OCI-LY7 (cell line): ENCODE results near the gene ATXN1. TPM values are rescaled to one million over a fixed set of nuclear protein-coding genes. Genes with fewer than 3 reads are reported as not detected.
A peak's percentile ranks its signal among the peaks of the same experiment; 100 is the strongest.

Source experiments
- BruUV-seq: library from RNA; stranded (reverse); fragments of 400-500 nt; replicated peaks from 2 replicates; lab custom pipeline; 2021; lab: Mats Ljungman, UMichigan
- CTCF ChIA-PET: fragments of 300-600 bp; sonication (Branson Sonifier 250); formaldehyde crosslinking; loops from one replicate; lab custom pipeline; 2022; ENCODE audit warnings: antibody characterized with exemption; ENCODE audit not compliant: unreplicated experiment; lab: Charles Lee
- POLR2A ChIA-PET: fragments of 300-600 bp; sonication (Branson Sonifier 250); formaldehyde crosslinking; loops from one replicate; lab custom pipeline; 2022; ENCODE audit warnings: antibody characterized with exemption; lab: Charles Lee
- DNase-seq: peaks from one replicate; pipeline ENCODE4 v3.0.0-alpha.2; 2015; ENCODE audit warnings: low spot score
- H2AFZ ChIP-seq: fragments of 200-600 bp; sonication (generic), shearing (Covaris generic); 2 replicates; pipeline ENCODE4 v1.6.1; 2014; ENCODE audit warnings: mild to moderate bottlenecking, antibody characterized with exemption, low read length, moderate library complexity
- H3K27ac ChIP-seq: fragments of 200-600 bp; sonication (generic); 2 replicates; pipeline ENCODE4 v1.5.1; 2014; ENCODE audit warnings: mixed run types, low read depth, mild to moderate bottlenecking, moderate library complexity, low read length, inconsistent platforms; ENCODE audit not compliant: poor library complexity, severe bottlenecking
- H3K36me3 ChIP-seq: fragments of 200-600 bp; sonication (generic); 2 replicates; pipeline ENCODE4 v1.6.1; 2014; ENCODE audit warnings: mild to moderate bottlenecking, antibody characterized with exemption, low read length, moderate library complexity, mixed read lengths; ENCODE audit not compliant: insufficient read depth
- H3K4me1 ChIP-seq: fragments of 200-600 bp; sonication (generic); 2 replicates; pipeline ENCODE4 v1.5.1; 2014; ENCODE audit warnings: mild to moderate bottlenecking, low read length; ENCODE audit not compliant: insufficient read depth, poor library complexity, severe bottlenecking
- H3K4me2 ChIP-seq: fragments of 200-600 bp; sonication (generic); 2 replicates; pipeline ENCODE4 v1.6.1; 2014; ENCODE audit warnings: mild to moderate bottlenecking, low read length
- H3K4me3 ChIP-seq: fragments of 200-600 bp; sonication (generic); 2 replicates; pipeline ENCODE4 v1.5.1; 2014; ENCODE audit warnings: mild to moderate bottlenecking, low read depth, low read length; ENCODE audit not compliant: poor library complexity, severe bottlenecking
- H3K79me2 ChIP-seq: fragments of 200-600 bp; sonication (generic); 2 replicates; pipeline ENCODE4 v1.6.1; 2016; ENCODE audit warnings: low read depth, mild to moderate bottlenecking, low read length, moderate library complexity, mixed read lengths; ENCODE audit not compliant: insufficient read depth
- H3K9me2 ChIP-seq: fragments of 200-600 bp; sonication (generic); 2 replicates; pipeline ENCODE4 v1.6.1; 2016; ENCODE audit warnings: mild to moderate bottlenecking, low read length, mixed read lengths; ENCODE audit not compliant: insufficient read depth
- H3K9me3 ChIP-seq: fragments of 200-600 bp; sonication (generic); 2 replicates; pipeline ENCODE4 v1.6.1; 2014; ENCODE audit warnings: mild to moderate bottlenecking, mixed run types, low read length, mixed read lengths
- H4K20me1 ChIP-seq: fragments of 200-600 bp; sonication (generic); 2 replicates; pipeline ENCODE4 v1.6.1; 2014; ENCODE audit warnings: mild to moderate bottlenecking, antibody characterized with exemption, low read length, moderate library complexity, mixed read lengths; ENCODE audit not compliant: insufficient read depth
- CTCF ChIP-seq: fragments of 200-600 bp; sonication (generic); conservative IDR thresholded peaks from 2 replicates; pipeline ENCODE4 v1.5.1; 2014; ENCODE audit warnings: mild to moderate bottlenecking, antibody characterized with exemption, low read length, moderate library complexity, mixed read lengths
- EZH2phosphoT487 ChIP-seq: fragments of 200-600 bp; sonication (generic); IDR thresholded peaks from 2 replicates; pipeline ENCODE4 v1.6.1; 2018; ENCODE audit warnings: low read depth, borderline replicate concordance, mild to moderate bottlenecking, mixed run types, antibody characterized with exemption, low read length, moderate library complexity, mixed read lengths
- intact Hi-C: fragments of 100-400 bp; cut with micrococcal nuclease; formaldehyde crosslinking; loops from one replicate; pipeline ENCODE4 v1.10.0; 2022; ENCODE audit not compliant: unreplicated experiment
- total RNA-seq, 2 experiments: library from RNA; depleted of rRNA in 1 of 2; stranded (reverse); fragments of >200 nt in 1 of 2; shearing (Covaris generic) in 1 of 2; gene quantifications; 2 replicates each; pipeline ENCODE4 v1.2.3, GENCODE V29; 2014 to 2022

The ATXN1 gene
- total RNA-seq, 2 experiments from 2014 or later: not detected

- no peak for DNase-seq
- POLR2A ChIA-PET: no interaction called here
Observed at GRCh38 chr6:16320533-16321340, 440.5 kb downstream of the ATXN1 start.

GRCh38 chr6:16319813-16320532 is 441.3 kb downstream of the ATXN1 start:
- peak overlapping the region; percentile 28; the same call in 1 of the 2 replicates for H3K4me2 ChIP-seq
- H4K20me1 ChIP-seq: no peaks in the 10 kb centered on the region
- no peaks in the 10 kb centered on the region for H3K79me2 ChIP-seq
- H3K36me3 ChIP-seq: no peaks in the 10 kb centered on the region
- H2AFZ ChIP-seq: peak overlapping the region; percentile 58; the same call in 1 of the 2 replicates
- ChIA-PET POLR2A (no interaction called here), CTCF (no interaction called here)
- H3K27ac ChIP-seq: no peak overlapping the region
- H3K4me1 ChIP-seq: peaks cover 6% of the 10 kb centered on the region
- no peak for DNase-seq
- intact Hi-C loops: no loop called here
- BruUV-seq: no TSS peak
- no peaks in the 10 kb centered on the region for H3K9me2 ChIP-seq
- H3K4me3 ChIP-seq: no peak overlapping the region
- TF ChIP-seq EZH2phosphoT487 (no peak), CTCF (no peak)
- no peaks in the 10 kb centered on the region for H3K9me3 ChIP-seq

More at GRCh38 chr6:16320533-16321340, 440.5 kb downstream of the ATXN1 start:
- BruUV-seq: no TSS peak
- H3K27ac ChIP-seq: no peak overlapping the region
- H3K4me1 ChIP-seq: peaks cover 6% of the 10 kb centered on the region
- H3K79me2 ChIP-seq: no peaks in the 10 kb centered on the region
- no peaks in the 10 kb centered on the region for H4K20me1 ChIP-seq
- H3K4me2 ChIP-seq: 0 out of 2 replicates have a peak overlapping the region, but pooled peaks have one; percentile 28
- H3K36me3 ChIP-seq: no peaks in the 10 kb centered on the region
- CTCF ChIA-PET: no interaction called here
- H2AFZ ChIP-seq: peak overlapping the region; percentile 58; the same call in 1 of the 2 replicates
- H3K9me3 ChIP-seq: no peaks in the 10 kb centered on the region
- TF ChIP-seq CTCF: no peak
- intact Hi-C loops: no loop called here
- no peak overlapping the region for H3K4me3 ChIP-seq
- H3K9me2 ChIP-seq: no peaks in the 10 kb centered on the region
